Gastroesophageal sphincter (tissue), 3 donors: ENCODE data around the gene NRROS.

ENCODE experiments used
- POLR2A ChIP-seq, 2 donors: fragments of 450-650 bp; IDR thresholded peaks; one replicate each; pipeline ENCODE4 v1.6.1; 2017; ENCODE audit warnings: antibody characterized with exemption in 2 of 2, mild to moderate bottlenecking in 2 of 2, moderate library complexity in 1 of 2
- POLR2AphosphoS5 ChIP-seq: sonication (generic); formaldehyde crosslinking; IDR thresholded peaks from one replicate; pipeline ENCODE4 v1.6.1; 2017; ENCODE audit warnings: antibody characterized with exemption
- TF ChIP-seq, protein P1 (sequence below), 4 experiments: fragments of 200-600 bp in 2 of 4; fragments of 450-650 bp in 2 of 4; sonication (generic) in 1 of 4; IDR thresholded peaks; one replicate each; pipeline ENCODE4 v1.5.1; 2017 to 2019; ENCODE audit warnings: antibody characterized with exemption in 4 of 4, mild to moderate bottlenecking in 2 of 4, moderate library complexity in 2 of 4

DNA sequence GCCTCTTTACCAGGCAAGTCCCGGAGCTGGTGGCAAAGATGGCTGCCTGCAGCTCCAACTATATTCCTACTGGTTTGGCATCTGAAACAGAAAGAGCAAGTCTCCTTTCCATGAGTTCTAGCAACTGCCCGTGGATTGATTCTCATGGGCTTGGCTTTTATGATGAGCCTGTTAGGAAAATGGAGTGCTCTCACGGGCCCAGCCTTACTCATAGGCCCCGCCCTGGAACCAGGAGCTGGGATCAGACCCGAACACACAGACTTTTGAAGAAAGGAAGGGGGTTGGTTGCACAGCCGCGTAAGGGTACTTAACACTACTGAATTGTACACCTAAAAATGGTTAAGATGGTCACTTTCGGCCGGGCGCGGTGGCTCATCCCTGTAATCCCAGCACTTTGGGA is 2.9 kb downstream of the NRROS start:
- no peak for TF ChIP-seq POLR2A (IDR thresholded peaks at IDR 0.05)
- TF ChIP-seq, protein P1, sequence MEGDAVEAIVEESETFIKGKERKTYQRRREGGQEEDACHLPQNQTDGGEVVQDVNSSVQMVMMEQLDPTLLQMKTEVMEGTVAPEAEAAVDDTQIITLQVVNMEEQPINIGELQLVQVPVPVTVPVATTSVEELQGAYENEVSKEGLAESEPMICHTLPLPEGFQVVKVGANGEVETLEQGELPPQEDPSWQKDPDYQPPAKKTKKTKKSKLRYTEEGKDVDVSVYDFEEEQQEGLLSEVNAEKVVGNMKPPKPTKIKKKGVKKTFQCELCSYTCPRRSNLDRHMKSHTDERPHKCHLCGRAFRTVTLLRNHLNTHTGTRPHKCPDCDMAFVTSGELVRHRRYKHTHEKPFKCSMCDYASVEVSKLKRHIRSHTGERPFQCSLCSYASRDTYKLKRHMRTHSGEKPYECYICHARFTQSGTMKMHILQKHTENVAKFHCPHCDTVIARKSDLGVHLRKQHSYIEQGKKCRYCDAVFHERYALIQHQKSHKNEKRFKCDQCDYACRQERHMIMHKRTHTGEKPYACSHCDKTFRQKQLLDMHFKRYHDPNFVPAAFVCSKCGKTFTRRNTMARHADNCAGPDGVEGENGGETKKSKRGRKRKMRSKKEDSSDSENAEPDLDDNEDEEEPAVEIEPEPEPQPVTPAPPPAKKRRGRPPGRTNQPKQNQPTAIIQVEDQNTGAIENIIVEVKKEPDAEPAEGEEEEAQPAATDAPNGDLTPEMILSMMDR (IDR thresholded peaks at IDR 0.05): no peak
- no peak for TF ChIP-seq POLR2AphosphoS5
